Activated T-helper 2 cell treated with anti-CD3 and anti-CD28 coated beads, Interferon-gamma antibody, Interleukin-2, Interleukin-4, amounts not matched to agents 10 μg/mL and 5 μg/mL and 100 μg/mL, durations not matched to agents 14 hours and 24 hours and 36 hours (primary cell): ENCODE results near the gene NTPCR. TPM values are rescaled to one million over a fixed set of nuclear protein-coding genes. Genes with fewer than 3 reads are reported as not detected.
"Not testable (repeated sequence)": the region's sequence is repeated elsewhere in the genome, so short reads cannot be mapped to it uniquely, and the experiment has no call there.

Experiments used
- DNase-seq: peaks from one replicate; pipeline ENCODE4 v3.0.0; 2021; ENCODE audit warnings: low spot score
- H3K27ac Mint-ChIP-seq: one replicate; pipeline ENCODE4 v1.8.0; 2021; ENCODE audit warnings: mixed read lengths
- H3K27me3 Mint-ChIP-seq: one replicate; pipeline ENCODE4 v1.8.0; 2021; ENCODE audit warnings: low read depth, mixed read lengths
- H3K36me3 Mint-ChIP-seq: one replicate; pipeline ENCODE4 v1.8.0; 2021; ENCODE audit warnings: low read depth, mixed read lengths
- H3K4me1 Mint-ChIP-seq: one replicate; pipeline ENCODE4 v1.8.0; 2021; ENCODE audit warnings: low read depth, mixed read lengths
- H3K4me3 Mint-ChIP-seq: one replicate; pipeline ENCODE4 v1.8.0; 2021; ENCODE audit warnings: low read depth, mild to moderate bottlenecking, moderate library complexity, mixed read lengths
- H3K9me3 Mint-ChIP-seq: one replicate; pipeline ENCODE4 v1.8.0; 2021; ENCODE audit warnings: mixed read lengths
- intact Hi-C: fragments of 100-400 bp; cut with micrococcal nuclease; formaldehyde crosslinking; loops from one replicate; pipeline ENCODE4 v1.15.1; 2023
- total RNA-seq: library from RNA; stranded (reverse); gene quantifications from 2 replicates; pipeline ENCODE4 v1.2.3, GENCODE V29; 2022

The NTPCR gene
- total RNA-seq, 1 donor from 2014 or later, result 34.6 TPM

DNA sequence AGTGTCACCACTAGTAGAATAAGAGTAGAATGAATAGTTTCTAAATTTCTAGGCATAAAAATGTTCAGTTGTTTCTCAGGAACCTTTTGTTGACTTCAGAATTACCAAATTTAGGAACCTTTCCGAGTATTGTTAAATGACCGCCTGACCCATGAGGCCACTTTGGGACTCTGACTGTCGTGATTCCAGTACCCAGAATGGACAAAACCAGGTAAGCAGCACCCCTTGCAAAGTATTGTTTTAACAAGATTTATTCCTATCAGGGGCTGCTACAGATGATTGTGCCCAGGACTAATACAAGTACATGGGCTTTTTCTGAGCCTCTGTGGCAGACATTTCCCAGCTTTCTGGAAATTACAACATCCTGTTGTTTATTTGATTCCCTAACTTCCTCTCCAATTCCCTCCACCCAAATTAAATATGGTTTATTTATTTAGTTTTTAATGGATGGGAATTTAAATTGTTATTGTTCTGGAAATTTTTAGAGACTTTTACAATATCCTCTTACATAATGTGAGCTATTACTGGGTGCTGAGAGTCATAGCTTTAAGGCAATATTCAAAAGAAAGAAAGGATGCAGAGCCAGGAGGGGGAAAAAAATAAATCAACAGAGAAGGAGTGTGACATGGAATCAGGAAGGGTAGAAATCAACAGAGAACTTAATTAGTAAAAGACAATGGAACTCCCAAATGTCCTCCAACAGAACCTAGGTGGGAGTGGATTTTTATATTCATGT lies 37.4 kb upstream of the NTPCR start:
- Mint-ChIP-seq H3K4me1 (peaks cover 49% of the 10 kb centered on the region), H3K4me3 (no peak overlapping the region), H3K27ac (no peak overlapping the region), H3K27me3 (no peaks in the 10 kb centered on the region), H3K9me3 (peaks cover 4% of the 10 kb centered on the region), H3K36me3 (peaks cover 3% of the 10 kb centered on the region)
- DNase-seq, result no peak
- intact Hi-C loops, result loop anchor here (5.0 kb wide), 1 partner anchor 39 kb away; the partner anchor contains the start of gene NTPCR

DNA sequence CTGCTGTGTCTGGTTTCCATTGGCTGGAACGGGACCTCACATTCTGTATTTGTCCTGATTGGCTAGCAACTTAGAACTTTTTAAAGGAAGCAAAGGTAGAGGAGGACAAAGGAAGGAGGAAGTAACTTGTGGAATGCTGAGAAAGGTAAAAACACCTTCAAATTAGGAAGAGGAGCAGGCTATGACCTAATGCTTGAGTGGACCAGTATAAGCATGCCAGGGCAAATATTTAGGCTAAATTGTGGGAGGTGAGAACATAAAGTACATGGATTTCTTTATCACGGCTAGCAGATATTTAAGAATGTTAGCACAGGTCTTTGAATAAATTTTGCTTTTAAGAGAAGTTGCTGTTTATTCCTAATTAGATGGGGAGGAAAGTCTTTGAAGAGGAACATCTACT lies 36.1 kb upstream of the NTPCR start:
- not testable (repeated sequence) for H3K4me3 Mint-ChIP-seq, H3K27me3 Mint-ChIP-seq, DNase-seq, H3K27ac Mint-ChIP-seq, H3K36me3 Mint-ChIP-seq
- Mint-ChIP-seq H3K9me3 (peaks cover 10% of the 10 kb centered on the region), H3K4me1 (peaks cover 40% of the 10 kb centered on the region)
- intact Hi-C loops, result loop anchor here (5.0 kb wide), 1 partner anchor 38 kb away; the partner anchor contains the start of gene NTPCR

DNA sequence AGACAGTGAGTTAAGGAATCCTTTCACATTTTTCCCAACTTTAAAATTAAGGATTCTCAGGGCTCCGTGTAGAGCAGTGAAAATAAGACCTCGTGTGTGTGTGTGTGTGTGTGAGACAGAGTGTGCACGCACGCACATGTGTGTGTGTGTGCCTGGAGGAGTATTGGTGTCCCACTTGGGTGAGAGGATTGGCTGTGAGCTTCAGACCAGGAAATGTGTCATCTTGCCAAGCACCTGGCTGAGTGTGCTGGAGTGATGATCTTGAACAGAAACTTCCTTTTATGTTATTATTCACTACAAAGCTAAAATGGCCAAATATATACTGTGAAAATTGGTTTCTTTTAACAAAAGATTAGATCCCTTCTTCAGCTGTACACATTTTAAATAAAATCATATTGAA lies 35.2 kb upstream of the NTPCR start:
- Mint-ChIP-seq H3K9me3 (peaks cover 12% of the 10 kb centered on the region), H3K27me3 (no peaks in the 10 kb centered on the region), H3K27ac (no peak overlapping the region), H3K4me3 (no peak overlapping the region), H3K4me1 (peaks cover 32% of the 10 kb centered on the region), H3K36me3 (peaks cover 7% of the 10 kb centered on the region)
- no peak for DNase-seq
- intact Hi-C loops, result no loop called here

DNA sequence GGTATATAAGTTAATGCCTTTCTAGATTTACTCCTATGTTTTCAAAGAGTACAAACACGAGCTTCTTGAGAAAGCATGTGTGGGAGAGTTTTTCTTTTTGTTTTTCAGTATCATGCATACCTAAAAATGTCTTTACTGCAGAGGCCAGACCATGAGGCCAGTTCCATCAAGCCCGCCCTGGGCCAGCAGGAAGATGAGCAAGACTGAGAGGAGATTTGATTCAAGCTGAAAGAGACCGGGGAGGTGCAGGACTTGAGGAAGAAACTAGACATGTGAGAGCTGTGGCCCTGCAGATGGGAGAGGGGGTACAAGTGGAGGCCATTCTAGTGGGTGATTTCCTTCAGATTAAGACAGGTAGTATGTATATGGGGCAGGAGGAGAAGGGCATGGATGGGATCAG lies 33.4 kb upstream of the NTPCR start:
- H3K4me1 Mint-ChIP-seq, result peaks cover 27% of the 10 kb centered on the region
- intact Hi-C loops, result no loop called here
- peaks cover 9% of the 10 kb centered on the region for H3K36me3 Mint-ChIP-seq
- peak overlapping the region; percentile 15 for H3K27ac Mint-ChIP-seq
- H3K27me3 Mint-ChIP-seq, result no peaks in the 10 kb centered on the region
- no peak overlapping the region for H3K4me3 Mint-ChIP-seq
- DNase-seq, result no peak
- peaks cover 12% of the 10 kb centered on the region for H3K9me3 Mint-ChIP-seq

DNA sequence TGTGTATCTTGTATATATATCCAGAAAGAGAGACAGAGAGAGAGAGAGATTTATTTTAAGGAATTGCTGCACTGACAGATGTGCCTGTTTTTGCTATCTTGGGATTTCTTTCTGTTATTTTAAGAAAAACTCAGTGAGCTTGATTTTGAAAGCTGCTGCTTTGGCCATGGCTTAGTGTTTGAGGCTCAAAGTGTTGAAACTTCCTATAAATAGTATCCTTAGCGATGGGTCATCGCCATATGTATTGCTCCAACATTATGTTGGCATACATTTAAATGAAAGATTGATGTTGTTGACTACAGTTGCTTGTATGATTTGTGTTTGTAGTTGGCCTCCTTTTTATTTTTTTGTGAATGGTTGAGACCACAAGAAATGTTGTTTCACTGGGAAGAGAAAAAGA lies 29.0 kb upstream of the NTPCR start:
- H3K36me3 Mint-ChIP-seq, result peaks cover 9% of the 10 kb centered on the region
- peaks cover 44% of the 10 kb centered on the region for H3K4me1 Mint-ChIP-seq
- intact Hi-C loops, result no loop called here
- H3K9me3 Mint-ChIP-seq, result peaks cover 12% of the 10 kb centered on the region
- no peak overlapping the region for H3K4me3 Mint-ChIP-seq
- H3K27ac Mint-ChIP-seq, result no peak overlapping the region
- H3K27me3 Mint-ChIP-seq, result no peaks in the 10 kb centered on the region
- no peak for DNase-seq

DNA sequence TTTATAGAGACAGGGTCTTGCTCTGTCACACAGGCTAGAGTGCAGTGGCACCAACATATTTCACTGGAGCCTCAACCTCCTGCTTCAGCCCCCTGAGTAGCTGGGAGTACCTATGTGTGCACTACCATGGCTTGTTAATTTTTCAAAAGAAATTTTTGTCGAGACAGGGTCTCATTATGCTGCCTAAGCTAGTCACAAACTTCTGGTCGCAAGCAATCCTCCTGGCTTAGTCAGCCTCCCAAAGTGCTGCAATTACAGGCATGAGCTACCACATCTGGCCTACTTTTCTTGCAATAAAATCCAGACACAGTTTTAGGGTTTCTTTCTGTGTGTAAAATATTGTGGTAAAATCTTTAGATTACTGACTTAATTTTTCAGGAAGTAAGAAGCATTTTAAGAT lies 27.9 kb upstream of the NTPCR start:
- Mint-ChIP-seq H3K9me3 (peaks cover 9% of the 10 kb centered on the region), H3K4me1 (peaks cover 34% of the 10 kb centered on the region), H3K27me3 (no peaks in the 10 kb centered on the region), H3K27ac (no peak overlapping the region), H3K4me3 (no peak overlapping the region), H3K36me3 (peaks cover 9% of the 10 kb centered on the region)
- DNase-seq, result no peak
- intact Hi-C loops, result no loop called here

DNA sequence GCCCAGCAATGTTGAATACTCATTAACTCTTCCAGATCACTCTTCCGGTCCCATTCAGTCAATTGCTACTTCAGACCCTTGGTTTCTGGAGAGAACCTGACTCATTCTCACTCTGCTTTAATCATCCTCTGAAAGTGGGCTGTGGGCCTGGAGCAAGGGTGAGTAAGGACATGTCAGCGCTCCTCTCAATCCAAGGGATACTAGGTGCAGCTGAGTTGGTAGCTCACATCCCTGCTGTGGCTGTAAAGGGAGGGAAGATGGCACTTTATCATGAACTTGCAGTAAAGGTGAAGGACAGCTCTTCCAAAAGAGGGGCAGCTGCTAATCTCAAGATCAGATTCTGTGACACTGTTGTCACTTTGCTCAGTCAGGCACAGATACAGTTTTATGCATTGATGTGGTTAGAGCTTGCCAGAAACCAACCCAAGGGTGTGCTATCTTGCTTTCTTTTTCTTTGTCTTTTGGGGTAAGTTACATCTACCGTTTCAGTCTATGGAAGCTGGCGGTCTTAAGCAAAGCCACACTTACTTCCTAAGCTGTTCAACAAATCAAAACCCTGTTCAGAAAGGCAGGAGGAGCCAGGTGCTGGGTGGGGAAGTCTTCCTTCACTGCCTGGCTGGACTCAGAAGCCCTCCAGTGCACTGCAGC lies 26.5 kb upstream of the NTPCR start:
- peak; percentile 62 for DNase-seq
- Mint-ChIP-seq H3K9me3 (peaks cover 5% of the 10 kb centered on the region), H3K27me3 (no peaks in the 10 kb centered on the region), H3K4me3 (peak overlapping the region; percentile 32), H3K27ac (peak overlapping the region; percentile 95), H3K4me1 (peaks cover 34% of the 10 kb centered on the region), H3K36me3 (peaks cover 9% of the 10 kb centered on the region)
- intact Hi-C loops, result loop anchor here (1.0 kb wide), 2 partner anchors 26 to 47 kb away; partner anchors contain the start of gene NTPCR

DNA sequence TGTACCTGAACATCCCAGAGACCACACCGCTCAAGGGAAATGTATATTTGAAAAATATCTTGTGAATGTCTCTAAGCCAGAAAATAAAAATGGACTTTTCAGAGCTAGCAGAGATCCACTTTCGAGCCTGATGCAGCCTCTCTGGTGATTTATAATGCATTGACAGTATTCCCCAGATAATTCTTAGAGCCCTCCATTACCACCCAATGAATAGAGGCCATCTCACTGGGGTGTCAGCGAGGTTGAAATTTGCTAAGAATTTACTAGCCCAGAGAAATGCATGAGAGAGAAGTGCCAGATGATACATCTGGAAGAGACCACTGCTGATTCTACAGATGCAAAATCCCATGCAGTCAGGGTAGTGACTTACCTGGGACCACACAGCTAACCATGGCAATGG lies 25.5 kb upstream of the NTPCR start:
- no peak overlapping the region for H3K27ac Mint-ChIP-seq
- intact Hi-C loops, result loop anchor here (1.0 kb wide), 1 partner anchor 25 kb away; the partner anchor contains the start of gene NTPCR
- DNase-seq, result no peak
- no peaks in the 10 kb centered on the region for H3K27me3 Mint-ChIP-seq
- peaks cover 34% of the 10 kb centered on the region for H3K4me1 Mint-ChIP-seq
- H3K36me3 Mint-ChIP-seq, result peaks cover 5% of the 10 kb centered on the region
- no peaks in the 10 kb centered on the region for H3K9me3 Mint-ChIP-seq
- no peak overlapping the region for H3K4me3 Mint-ChIP-seq

DNA sequence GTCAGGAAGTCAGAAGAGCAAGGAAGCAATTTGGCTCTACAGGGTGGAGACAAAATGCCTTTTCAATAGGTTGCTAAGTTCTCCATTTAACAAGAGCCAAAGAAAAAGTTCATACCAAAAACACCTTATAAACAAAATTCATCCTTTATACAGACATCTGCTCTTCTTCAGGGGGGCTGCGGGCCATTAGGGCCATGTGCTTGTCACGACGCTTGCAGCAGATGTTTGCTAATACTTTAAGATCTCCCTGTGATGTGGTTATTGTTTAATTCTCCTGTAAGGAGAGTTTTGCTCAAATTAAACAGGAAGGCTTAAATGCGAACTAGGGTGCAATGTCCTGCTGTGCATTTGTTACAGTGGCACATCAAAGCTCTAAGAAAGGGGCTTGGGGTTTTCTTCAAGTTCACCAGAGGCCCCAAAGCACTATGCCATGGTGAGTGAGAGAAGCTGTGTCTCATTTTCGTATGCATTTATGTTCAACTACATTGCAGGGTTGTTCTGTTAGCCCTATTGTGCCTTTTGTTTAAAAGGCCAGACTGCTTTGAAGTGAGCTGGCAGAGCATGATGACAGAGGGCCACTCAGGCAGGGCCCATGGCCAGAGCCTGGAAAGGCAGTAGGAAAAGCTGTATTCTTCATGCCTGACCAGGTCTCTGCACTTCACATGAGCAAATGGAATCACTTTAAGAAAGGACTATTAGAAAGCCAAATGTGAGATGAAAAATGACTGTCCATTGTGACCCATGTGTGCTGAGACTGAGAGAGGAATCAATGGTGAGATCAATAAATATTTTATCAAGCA lies 24.8 kb upstream of the NTPCR start:
- no peaks in the 10 kb centered on the region for H3K9me3 Mint-ChIP-seq
- H3K4me3 Mint-ChIP-seq, result no peak overlapping the region
- H3K4me1 Mint-ChIP-seq, result peaks cover 32% of the 10 kb centered on the region
- H3K36me3 Mint-ChIP-seq, result peaks cover 5% of the 10 kb centered on the region
- no peaks in the 10 kb centered on the region for H3K27me3 Mint-ChIP-seq
- intact Hi-C loops, result no loop called here
- no peak overlapping the region for H3K27ac Mint-ChIP-seq
- no peak for DNase-seq

DNA sequence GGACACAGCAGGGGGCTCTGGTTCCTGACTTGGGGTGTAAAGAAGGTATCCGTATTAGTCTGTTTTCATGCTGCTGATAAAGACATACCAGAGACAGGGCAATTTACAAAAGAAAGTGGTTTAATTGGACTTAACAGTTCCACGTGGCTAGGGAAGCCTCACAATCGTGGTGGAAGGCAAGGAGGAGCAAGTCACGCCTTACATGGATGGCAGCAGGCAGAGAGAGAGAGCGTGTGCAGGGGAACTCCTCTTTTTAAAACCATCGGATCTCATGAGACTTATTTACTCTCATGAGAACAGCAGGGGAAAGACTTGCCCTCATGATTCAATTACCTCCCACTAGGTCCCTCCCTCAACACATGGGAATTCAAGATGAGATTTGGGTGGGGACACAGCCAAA lies 23.2 kb upstream of the NTPCR start:
- H3K4me1 Mint-ChIP-seq, result peaks cover 26% of the 10 kb centered on the region
- H3K9me3 Mint-ChIP-seq, H3K4me3 Mint-ChIP-seq, H3K27ac Mint-ChIP-seq, H3K27me3 Mint-ChIP-seq, H3K36me3 Mint-ChIP-seq, DNase-seq, intact Hi-C loops: not testable (repeated sequence)

DNA sequence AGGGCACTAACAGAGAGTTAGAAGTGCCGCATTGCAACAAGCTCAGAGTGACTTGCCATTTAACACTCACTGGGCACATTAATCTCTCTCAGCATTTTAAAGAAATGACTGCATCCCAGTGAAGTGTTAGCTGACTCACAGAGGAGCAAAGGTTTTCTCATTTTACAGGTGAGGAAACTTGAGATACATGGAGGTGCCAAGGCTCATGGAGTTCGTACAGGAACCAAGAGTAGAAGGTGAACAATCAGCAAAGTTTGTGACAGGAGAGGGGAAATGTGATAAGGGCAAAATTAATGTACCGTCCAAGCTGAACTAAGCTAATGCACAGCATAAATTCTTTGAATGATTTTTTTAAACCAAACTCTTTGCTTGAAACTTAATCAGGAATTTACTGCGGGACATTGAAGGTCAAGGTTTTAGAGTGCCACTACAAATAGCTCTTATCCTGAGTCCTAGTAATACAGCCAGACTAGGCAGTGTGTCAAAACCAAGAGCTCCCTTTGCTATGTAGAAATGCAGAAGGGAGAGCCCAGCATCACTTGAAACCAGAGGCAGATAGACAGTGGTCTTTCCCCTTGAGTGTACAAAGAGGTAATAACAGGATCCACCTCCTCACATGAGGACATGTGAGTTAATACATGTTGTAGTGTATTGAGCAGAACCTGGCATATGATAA lies 22.4 kb upstream of the NTPCR start:
- intact Hi-C loops, result no loop called here
- Mint-ChIP-seq H3K9me3 (no peaks in the 10 kb centered on the region), H3K36me3 (peaks cover 3% of the 10 kb centered on the region), H3K4me3 (no peak overlapping the region), H3K4me1 (peaks cover 23% of the 10 kb centered on the region), H3K27me3 (no peaks in the 10 kb centered on the region), H3K27ac (no peak overlapping the region)
- DNase-seq, result no peak
